CD4-positive, alpha-beta T cell treated with Interleukin-15 for 4 hours (primary cell): Measurements from ENCODE around the gene ZFHX3.

ENCODE experiments used
- DNase-seq: peaks from one replicate; pipeline ENCODE4 v3.0.0-alpha.2; 2020; ENCODE audit warnings: low spot score

Gene ZFHX3

DNA sequence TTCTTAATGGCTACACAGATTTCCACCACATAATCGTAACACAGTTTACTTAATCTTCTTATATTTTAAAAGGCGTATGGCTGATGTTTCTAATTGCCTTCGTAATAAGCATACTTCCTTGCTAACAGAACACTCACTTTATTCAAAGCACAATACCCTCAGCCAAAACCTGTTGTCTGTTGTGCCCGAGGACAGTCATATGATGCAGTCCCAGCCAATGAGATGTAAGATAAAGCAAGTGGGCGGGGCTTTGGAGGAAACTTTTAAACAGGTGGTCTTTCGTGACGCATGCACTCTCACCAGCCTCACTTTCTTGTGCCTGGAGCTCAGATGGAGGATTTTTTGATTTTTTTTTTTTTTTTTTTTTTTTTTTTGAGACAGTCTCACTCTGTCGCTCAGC is 174.1 kb downstream of the ZFHX3 start:
- no peak for DNase-seq

DNA sequence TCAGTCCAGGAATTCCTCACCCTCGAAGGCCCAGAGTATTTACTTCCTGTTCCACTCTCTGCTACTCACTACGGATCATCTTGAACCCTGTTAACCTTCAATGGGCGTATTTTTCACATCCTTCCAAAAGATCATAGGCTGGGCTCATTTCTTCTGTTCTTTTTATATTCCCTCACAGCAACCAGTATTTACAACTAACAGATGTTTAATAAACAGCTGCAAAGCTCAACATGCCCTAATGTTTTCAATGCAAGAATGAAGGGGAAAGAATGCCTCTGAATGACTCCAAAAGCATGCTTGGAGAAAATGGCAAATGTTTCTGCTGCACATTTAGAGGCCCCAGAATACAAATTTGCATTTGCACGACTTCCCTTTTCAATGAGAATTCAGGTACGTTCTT is 174.9 kb downstream of the ZFHX3 start:
- no peak for DNase-seq

DNA sequence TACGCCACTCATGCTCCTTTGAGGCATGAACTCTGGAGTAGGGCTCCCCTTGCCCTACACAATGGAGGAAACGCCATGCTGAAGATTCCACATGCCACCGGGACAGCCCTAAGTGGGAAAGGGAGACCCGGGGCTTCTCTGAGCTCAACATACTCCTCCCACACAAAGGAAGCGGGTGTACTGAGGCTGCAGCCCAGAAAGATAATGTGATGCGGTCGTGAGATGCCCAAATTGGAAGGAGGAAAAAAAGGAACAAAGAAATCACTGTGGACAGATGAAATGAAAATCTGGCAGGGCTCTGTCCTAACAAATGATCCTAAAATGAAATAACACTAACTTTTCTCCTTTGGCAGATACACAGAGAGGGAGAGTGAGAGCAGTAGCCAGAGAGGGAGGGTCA is 182.1 kb downstream of the ZFHX3 start:
- DNase-seq, result no peak

DNA sequence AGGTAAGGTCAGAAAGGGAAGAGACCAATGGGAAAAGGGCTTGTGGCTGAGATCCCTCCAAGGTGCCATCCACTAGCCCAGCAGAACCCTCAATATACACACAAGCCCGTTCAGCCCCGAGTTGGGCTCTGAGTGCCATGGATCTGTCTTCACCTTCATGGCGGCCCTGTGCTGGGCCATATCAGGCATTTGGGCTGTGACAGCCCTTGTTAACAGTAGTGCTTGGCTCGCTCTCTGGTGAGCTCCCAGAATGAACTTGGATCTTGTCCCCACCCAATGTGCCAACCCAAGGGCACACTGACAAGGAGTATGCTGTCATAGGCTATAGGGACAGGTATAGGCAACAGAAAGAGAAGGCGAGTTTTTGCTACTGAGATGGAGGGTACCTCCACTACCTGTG is 182.7 kb downstream of the ZFHX3 start:
- no peak for DNase-seq

DNA sequence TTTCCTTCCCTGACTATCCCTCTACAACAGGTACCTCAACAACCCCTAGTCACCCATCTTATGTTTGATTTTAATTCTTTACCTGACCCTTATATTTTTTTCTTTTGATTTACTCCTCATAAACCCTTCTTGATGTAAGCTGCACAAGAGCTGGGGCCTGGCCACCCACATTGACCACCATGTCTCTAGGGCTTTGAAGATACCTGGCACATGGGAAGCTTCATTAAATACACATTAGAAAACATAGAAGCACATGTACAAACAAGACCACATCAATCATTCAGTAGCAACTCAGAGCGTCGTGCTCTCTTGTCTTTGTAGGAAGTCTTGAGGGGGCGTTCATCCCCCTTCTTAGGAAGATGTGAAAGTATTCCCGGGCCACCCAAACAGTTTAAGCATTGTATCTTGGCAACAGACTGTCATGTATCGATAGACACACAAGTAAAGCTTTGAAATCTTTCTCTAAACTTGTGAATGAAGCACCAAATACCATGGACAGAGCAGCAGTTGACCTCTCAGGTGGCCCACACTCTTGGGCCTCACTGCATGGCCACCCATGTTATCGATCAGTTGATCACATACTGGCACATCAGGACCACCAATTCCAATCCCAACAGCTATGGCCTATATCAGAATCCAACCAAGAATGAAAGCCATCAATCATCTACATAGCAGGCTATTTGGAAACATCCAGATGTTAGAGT is 183.6 kb downstream of the ZFHX3 start:
- DNase-seq, result no peak

DNA sequence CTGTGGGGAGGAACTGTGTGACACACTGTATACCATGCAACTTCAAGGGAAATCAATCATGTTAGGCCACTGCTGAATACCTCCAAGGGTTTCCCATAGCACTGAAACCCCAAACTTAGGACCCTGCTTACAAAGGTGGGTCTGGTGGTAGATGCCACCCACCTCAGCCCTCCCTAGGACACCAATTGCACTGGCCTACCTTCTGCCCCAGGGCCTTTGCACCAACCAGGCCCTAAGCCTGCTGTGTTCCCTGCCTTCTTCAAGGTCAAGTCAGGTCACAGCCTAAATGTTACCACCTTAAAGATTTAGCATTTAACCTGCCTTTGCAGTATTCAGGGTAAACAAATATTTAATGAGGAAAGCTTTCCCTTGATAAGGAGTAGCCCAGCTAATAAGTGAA is 185.8 kb downstream of the ZFHX3 start:
- DNase-seq, result no peak

DNA sequence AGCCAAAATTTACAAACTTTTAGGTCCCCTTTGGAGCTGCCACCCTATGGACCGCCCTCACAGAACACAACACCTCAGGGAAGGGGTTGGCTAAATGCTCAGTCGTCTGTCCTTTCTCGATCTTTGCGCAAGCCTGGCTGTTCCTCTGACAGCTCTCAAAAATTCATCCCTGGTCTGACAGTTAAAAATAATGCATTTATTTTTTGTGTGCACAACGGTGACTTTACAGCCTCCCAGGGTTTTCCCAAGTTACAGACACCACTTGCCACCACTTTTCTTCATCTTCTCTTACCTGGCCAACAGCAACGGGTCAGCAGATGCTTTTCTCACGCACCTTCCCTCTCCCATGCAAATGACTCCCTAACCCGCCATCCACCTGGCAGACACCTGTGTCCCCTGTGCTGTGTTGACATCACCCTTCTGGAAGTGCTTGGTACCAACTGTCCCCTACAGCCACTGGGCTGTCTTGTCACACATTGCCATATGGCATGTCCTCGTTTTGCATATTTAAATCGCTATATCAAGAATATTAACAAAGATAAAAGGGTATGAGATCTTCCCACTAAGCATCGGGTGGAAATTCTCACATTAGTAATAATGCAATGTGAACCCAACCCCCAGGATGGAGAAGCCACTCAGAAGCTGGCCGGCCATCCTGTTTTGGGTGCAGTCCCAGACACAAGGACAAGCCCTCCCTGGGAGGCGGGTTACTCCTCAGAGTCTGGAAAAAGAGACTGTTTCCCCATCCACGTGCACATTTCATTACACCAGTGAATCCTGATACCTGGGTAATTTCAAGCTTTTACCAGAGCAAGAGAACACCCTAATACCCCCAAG is 187.0 kb downstream of the ZFHX3 start:
- DNase-seq, result no peak

DNA sequence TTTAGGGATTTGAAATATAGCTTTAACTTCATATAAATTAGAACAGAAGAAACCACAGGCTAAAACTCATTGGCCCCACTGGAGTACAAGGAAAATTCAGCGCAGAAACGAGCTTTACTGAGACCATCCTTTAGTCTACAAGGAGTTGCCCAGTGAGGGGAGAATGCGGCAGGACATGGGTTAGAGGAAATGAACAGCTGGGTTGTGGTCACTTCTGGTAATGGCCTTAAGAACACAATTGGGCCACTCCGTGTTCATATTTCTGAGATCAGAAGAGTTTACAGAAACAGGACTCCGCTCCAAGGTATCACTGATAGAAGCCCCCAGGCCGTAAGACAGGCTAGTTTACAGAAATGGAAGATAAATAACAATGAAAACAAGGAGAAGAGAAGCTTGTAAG is 188.3 kb downstream of the ZFHX3 start:
- DNase-seq, result no peak

DNA sequence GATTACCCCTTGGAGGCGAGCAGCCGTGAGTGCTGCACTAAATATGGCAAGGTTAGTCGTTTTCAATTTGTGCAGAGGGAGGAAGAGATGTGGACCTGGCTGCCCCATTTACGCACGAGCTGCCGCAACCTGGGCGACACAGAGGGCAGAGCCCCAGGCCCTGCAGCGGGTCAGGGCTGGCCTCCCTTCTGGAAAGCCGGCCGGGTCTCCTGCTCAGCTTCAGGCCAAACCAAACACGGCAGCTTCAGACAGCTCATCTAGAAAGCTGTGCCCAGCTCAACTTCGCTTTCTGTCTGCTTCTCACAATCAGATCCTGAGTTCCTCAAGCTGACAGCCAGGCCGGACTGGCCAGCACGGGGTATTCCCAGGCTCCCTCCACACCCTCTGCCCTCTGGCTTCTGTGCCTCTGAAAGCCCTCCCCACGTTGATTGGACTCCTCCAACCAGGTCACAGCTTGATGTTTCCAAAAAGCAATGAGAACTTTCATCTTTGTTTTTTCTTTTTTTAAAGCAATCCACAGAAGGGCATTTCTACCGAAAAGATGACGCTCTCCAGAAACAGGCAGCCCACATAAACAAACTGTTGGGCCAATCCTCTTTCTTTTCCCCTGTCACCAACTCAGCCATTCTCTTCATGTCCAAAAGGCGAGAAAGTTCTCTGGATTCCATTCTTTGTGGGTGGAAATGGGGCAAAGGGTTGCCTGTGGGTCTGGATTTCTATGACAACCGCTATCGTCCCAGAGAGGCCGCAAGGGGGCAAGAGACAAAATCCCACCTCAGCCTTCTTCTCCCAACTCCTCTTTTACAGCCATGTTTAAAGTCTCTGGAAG is 189.0 kb downstream of the ZFHX3 start:
- no peak for DNase-seq

DNA sequence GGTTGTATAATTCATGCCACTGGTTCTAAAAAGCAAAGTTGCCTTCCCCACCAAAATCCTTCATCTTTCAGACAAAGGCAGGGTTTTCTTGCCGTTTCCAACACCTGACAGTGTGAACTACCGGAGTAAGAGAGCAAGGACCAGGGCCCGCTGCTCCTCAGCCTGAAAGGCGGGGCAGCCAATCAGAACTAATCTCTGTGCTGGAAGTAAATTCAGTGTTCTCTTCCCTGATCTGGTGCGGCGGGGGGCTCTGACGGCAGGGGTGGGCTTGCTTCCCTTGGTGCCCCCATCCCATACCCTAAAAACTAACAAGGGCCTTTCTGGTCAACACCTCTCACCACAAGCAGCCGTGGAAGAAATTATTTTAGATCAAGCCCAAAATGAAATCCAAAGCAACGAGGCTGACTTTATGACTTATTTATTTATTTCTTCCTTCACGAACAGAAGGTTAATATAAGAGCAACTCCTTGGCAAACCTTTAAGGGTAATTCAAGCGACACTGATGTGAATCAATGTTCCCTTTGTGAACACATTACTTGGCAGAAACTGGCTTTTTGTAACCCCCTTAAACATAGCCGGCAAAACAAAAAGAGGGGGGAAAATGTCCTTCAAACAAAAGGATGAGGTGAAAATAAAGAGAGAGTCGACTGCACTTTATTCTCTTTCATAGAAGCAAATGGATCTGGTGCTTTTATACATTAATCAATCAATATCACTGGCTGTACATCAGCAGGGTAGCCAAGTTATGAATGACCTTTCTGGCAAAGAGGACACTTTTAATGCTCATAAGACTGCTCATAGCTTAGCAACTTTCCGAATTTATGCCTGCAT is 189.9 kb downstream of the ZFHX3 start:
- no peak for DNase-seq

DNA sequence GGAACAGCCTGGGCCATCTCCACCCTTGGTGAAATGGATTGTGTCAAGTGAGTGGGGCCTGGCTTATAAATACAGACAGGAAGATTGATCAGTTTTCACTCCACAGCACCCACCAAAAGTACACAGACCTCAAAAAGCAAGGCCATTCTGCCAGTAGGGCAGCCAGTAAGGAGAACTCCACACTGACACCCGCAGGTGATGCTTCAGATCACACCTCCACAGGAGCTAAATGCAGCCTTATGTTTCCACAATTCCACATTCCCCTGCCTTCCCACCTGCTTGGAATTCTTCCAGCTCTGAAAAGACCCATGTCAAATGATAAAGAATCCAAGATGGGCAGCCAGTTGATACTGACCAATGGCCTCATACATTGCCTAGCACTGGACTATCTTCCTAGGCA is 191.1 kb downstream of the ZFHX3 start:
- no peak for DNase-seq

DNA sequence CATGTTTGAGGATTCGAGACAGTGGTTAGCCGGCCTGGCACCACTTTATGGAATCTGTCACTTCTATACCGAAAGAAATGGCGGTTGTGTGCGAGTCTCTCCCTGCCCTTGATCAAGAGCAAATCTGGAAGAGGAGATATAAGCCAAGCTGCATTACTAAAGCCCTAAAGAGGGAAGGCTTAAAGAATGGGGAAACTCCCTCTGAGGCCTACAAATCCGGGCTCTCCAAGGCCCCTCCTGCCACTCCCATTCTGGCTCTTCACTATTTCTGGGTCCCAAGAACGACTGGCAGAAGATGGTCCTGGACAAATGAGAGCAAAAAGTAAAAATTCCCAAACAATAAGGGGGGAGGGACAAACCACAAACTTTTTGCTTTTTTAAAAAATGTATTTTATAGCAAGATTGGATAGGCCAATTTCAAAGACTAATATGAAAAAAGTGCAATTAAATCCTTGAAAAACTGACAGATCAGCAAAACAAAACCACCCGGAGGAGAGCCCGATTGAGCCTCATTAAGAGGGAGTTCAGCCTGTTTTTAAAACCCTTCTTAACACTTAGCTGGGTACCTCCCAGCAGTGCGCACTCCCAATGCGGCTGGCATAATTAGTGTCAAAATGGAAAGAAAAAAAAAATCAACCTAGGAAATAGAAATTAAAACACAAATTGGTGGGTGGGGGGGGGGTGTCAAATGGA is 193.5 kb downstream of the ZFHX3 start:
- no peak for DNase-seq

DNA sequence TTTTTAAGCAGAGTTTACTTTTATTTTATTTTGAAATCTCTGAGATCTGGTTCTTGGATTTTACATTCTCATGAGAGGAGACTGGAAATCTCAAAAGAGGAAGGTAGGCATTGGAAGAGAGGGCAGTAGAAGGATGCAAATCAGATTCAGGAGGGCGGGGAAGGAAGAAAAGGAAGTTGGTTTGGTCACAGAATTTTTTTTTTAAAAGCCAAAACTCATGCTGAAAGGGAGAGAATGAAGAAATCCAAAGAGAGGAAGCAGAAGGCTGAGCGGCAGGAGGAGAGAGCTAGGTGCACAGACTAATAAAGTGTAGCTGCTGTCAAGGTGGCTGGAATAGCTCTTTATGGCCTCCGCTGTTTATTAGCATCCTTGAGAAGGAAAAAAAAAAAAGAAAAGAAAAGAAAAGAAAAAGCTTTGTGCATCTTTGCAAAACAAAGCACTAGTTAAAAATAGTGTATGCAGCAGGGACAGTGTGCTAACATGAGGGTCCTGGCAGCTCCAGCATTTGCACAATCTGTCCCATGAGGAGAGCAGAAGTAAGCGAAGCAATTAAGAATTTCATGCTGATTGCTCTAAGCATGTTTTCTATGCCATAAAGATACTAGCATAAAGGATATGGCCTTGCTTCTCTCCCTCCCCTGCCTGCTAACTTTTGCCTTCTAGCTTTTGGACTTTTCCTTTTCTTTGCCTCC is 194.2 kb downstream of the ZFHX3 start:
- DNase-seq, result no peak

DNA sequence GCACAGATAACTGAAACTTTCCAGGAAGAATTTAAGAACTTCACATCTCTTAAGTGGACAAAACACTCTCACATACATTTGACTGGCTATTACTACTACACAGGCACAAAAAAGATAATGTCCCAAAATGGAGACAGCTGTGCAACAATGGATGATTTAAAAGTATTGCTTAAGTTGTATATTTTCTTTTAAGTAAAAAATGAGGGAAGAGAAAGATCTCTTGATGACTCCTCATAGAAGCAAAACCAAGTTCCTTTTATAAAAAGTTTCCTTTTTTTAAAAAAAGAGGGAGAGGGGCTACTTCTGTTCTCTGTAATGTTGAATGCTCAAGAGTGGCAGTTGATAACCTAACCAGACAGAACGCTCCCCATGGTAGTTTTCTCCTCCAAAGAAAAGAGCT is 195.5 kb downstream of the ZFHX3 start:
- no peak for DNase-seq

DNA sequence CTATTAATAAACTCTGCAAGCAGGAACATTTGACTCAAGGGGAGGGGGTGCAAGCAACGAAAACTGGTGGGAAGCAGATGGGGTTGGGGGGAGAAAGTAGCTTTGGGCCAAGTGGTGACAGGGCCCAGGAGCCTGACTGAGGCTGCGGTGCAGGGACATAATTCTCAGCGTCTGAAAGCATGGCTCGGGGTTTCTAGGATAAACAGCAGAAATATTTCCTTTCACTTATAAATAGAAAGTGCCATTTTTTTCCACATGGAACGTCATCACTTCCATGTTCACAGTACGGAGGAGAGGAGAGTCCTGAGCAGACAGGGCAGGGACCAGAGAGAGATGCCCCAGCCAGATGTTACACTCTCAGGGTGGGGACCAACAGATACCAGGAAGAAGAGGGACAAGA is 197.1 kb downstream of the ZFHX3 start:
- DNase-seq, result no peak

DNA sequence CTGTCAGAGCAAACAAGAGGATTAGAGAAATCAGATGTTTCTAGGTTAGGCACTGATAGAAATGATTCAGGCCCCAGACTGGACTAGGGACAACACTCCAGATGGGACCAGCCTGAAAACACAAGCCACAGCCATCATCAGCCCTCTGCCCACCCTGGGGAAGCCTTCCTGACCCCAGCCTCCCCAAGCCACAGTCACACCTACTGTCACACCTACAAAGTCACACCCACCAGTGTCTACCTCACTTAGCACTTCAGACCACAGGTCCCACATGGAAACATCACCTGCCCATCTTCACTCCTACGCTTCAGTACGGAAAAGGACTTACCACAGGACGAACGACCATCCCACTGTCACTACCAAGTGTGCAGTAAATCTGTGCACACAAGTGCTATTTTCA is 197.9 kb downstream of the ZFHX3 start:
- DNase-seq, result no peak

DNA sequence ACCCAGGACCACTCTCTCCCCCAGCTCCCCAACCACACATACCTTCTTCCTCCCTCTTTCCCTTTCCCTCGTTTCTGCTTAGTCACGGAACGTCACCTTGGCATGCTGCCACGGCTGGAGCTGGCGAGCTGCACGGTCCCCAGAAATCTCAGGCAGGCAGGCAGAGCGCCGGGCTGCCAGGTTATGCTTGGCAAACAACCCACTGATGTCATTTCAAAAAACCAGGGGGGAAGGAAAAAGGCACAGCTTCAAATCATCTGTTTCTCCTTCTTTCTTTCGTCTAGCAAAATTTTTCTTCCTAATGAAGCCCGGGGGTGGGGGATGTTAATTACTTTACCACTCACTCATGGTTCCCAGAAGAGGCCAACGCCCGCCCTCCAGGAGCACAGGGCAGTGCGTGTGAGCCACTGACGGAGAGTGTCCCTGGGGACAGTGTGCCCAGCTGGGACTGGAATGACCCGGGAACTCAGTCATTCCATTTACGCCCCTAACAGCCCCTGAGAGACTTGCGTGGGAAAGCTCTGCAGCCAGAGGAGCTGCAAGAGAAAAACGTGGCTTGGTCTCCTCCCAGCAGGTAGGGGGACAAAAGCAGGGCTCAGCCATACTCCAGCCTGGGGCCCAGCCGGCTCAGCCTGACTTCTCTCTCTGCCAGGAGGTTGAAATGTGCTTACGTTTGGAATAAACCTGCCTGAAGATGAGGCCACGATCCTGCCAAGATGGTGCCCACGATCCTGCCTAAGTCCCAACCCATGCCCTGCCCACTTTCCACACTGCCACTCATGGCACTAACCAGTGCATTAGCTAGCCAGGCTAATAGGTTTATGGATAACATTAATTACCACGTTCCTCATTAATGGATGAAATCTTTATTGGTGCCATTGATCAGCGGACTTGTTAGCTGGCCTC is 198.9 kb downstream of the ZFHX3 start:
- no peak for DNase-seq

DNA sequence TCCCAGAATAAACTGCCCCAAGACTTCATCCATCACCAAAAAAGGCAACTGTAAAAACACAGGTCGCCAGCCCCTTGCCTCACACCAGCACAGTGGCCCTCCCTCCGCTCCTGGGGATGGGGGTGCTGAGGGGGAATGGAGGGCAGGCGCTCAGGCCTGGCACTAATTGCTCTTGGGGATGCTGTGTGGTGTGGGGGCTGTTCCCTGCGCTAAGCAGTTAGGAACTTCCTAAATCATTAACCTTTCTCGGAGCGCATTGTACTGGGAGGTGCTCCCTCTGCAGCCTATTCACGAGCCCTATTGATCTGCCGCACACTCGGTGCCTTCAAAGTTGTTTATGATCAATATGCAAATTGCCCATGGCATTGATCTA is 199.9 kb downstream of the ZFHX3 start:
- DNase-seq, result no peak

DNA sequence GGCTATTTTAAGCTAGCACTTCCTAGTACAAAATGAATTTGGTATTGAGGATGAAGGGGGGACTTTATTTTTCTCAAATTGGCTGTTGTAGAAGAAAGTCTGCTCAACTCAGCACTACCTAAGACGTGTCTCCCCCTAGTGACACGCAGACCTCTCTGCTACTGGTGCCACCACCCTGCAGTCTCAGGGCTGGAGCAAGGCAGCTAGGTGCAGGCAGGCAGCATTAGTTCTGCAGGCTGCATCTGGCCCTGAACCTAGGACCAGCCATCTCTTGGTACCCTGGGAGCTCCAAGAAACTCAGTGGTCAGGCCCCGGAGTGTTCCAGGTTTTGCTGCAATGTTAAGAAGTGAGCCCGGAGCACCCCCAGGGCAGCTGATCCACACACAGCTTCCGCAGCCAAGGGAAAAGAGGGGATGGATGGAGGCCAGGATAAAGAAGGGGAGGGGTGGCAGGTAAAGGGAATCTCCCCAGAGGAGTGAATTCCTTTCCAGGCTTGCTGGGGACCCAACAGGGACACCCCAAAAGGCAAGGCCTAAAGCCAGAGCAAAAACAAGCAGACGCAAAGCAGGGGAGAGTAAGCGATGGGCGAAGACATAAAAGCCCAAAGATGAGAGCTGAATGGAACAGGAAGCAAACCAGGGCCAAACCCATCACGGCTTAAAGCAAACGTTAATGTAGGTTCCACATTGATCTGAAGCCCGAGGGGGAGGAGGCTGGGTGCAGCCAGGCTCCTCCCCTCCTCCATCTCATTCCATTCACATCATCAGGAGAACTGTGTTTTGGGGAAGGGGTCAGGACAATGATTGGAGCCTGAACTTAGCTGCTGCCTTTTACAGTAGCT is 200.5 kb downstream of the ZFHX3 start:
- no peak for DNase-seq
